ENCODE results near the gene SLC18A2.

DNA sequence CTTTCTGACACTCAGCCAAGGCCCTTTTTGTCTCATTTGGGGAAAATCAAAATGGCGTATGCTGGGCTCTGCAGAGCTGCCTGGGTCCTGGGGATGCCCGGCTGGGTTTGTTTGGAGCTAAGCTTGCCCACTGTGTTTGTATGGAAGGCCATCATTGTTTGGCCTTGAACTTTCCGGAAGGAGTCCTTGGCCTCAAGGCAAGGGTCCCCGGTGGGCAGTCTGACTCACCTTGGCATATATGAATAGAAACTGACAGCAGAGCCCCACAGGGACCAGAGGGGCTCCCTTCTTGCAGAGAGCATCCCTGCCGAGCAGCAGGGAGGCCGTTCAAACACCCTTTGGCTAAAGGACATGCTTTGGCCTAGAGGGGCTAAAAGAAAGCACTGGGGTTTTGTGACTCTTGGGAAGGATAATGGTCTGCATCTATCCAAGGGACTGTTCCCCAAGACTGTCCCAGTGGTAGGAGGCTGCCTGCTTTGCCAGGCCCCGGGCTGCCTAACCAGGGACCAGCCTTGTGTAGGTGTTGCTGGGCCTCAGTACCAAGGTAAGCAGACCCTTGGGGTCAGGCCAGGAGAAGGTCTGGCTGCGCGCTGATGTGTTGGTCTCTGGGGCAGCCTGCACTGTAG is 15.0 kb downstream of the SLC18A2 start:
- TF ChIP-seq POLR2A (IDR thresholded peaks at IDR 0.05; ENCODE audit: low read depth, low read length) = no peak
- TF ChIP-seq POU2F2 (IDR thresholded peaks at IDR 0.05; ENCODE audit: low read depth, low read length) = no peak
- no peak for TF ChIP-seq POLR2AphosphoS5 (IDR thresholded peaks at IDR 0.05; ENCODE audit: low read depth, low read length)
- TF ChIP-seq SPI1 (IDR thresholded peaks at IDR 0.05; ENCODE audit: low read depth, low read length) = no peak

Measured in GM12891 (cell line).